Measurements from ENCODE around the gene PRPF31. TPM values are rescaled to one million over a fixed set of nuclear protein-coding genes. Genes with fewer than 3 reads are reported as not detected.

Gene PRPF31
- total and polyA plus RNA-seq, 2 of the 4 experiments (the other 2 are of a cell fraction), result 65.4 to 66.1 TPM

DNA sequence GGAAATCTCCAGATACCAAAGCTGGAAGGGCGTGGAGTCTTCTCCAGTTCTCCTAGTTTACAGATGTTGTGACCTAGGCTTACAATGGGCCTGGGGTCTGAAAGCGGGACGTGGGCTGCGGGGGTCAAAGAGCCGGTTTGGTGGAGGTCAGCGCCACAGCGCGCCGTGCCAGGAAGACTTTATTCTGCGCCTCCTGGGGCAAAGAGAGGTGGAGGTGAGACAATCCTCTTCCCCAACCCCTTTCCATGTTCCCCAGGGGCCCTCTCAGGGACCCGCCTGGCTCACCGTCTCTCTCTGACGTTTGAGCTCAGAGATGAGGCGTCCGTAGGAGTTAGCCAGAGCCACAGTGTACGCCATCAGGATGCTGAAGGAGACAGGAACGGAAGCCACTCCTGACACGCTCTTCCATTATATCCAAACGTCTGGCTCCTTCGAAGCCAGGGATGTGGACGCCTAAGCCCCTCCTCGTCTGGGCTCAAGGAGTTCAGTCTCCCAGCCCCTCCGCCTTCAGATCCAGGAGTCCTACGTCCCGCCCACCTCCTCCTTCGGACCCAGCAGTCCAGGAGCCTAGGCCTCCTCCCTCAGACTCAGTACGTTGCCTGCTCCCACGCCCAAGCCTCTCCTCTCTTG, 44.7 kb downstream of the PRPF31 start:
- Histone ChIP-seq H3K18ac (ENCODE audit: low read depth, low read length) (no peak overlapping the region), H3K79me1 (ENCODE audit: low read depth in 1 of 2, low read length in 2 of 2) (peaks cover 10 to 38% of the 10 kb centered on the region in 2 experiments; a peak in 3 of 4 replicates), H2BK15ac (ENCODE audit: low read depth, low read length) (no peak overlapping the region), H3K36me3 (ENCODE audit: control insufficient read depth, insufficient read depth, low read length) (peaks cover 17% of the 10 kb centered on the region), H2BK20ac (ENCODE audit: low read depth, low read length) (no peak overlapping the region), H3K27me3 (ENCODE audit: control insufficient read depth, insufficient read depth, low read length) (no peaks in the 10 kb centered on the region), H3K9me1 (ENCODE audit: insufficient read depth, low read length) (no peaks in the 10 kb centered on the region; the same call in none of the 2 replicates), H3K4me3 (ENCODE audit: insufficient read depth, low read depth, low read length) (peak overlapping the region; percentile 52), H2BK120ac (ENCODE audit: low read depth, low read length) (no peak overlapping the region), H2AFZ (replicated peaks; ENCODE audit: low read length, poor library complexity) (peak overlapping the region; percentile 97), H4K91ac (ENCODE audit: insufficient read depth, low read depth, low read length) (peak overlapping the region; percentile 68), H4K8ac (ENCODE audit: low read depth in 2 of 2, low read length in 2 of 2) (peak overlapping the region; percentile 49 to 82; a peak in 2 of 4 replicates), H3K4me1 (ENCODE audit: control insufficient read depth, insufficient read depth, low read length) (peaks cover 11% of the 10 kb centered on the region), H3K9ac (ENCODE audit: low read depth, low read length) (peak overlapping the region; percentile 68), H4K5ac (ENCODE audit: low read depth, low read length) (peak overlapping the region; percentile 8), H3K56ac (ENCODE audit: extremely low read depth, insufficient read depth, low read length) (peak overlapping the region; percentile 64), H2AK5ac (ENCODE audit: low read depth, low read length) (peak overlapping the region; percentile 69), H3K27ac (ENCODE audit: insufficient read depth, low read length) (peak overlapping the region; percentile 67), H2BK5ac (ENCODE audit: low read depth, low read length, poor library complexity, severe bottlenecking) (peak overlapping the region; percentile 47), H3K14ac (replicated peaks; ENCODE audit: low read depth, low read length) (peak overlapping the region; percentile 23; the same call in 1 of the 2 replicates), H3K4ac (ENCODE audit: low read depth, low read length) (peak overlapping the region; percentile 55), H3K23ac (ENCODE audit: low read depth, low read length) (peak overlapping the region; percentile 64; the same call in 1 of the 2 replicates), H3K9me3 (ENCODE audit: control insufficient read depth, insufficient read depth, low read length) (no peaks in the 10 kb centered on the region), H2AK9ac (replicated peaks; ENCODE audit: low read depth, low read length, poor library complexity) (peak overlapping the region; percentile 89), H3K4me2 (ENCODE audit: low read depth, low read length) (peak overlapping the region; percentile 73), H4K20me1 (ENCODE audit: insufficient read depth, low read length) (no peaks in the 10 kb centered on the region)
- TF ChIP-seq SMC3 (IDR thresholded peaks at IDR 0.05; ENCODE audit: low read depth, low read length) (peak; percentile 3; the same call in 1 of the 2 replicates), RCOR1 (IDR thresholded peaks at IDR 0.05; ENCODE audit: insufficient replicate concordance, low read length) (no peak), MXI1 (IDR thresholded peaks at IDR 0.05; ENCODE audit: borderline replicate concordance, low read depth, low read length) (no peak), MAFK (IDR thresholded peaks at IDR 0.05; ENCODE audit: low read depth, low read length) (no peak), MAZ (IDR thresholded peaks at IDR 0.05; ENCODE audit: borderline replicate concordance, low read depth, low read length) (no peak), POLR2A (IDR thresholded peaks at IDR 0.05; ENCODE audit: low read depth, low read length) (no peak), RAD21 (IDR thresholded peaks at IDR 0.05; ENCODE audit: low read length) (no peak), RFX5 (IDR thresholded peaks at IDR 0.05; ENCODE audit: low read depth, low read length) (no peak)
- TF ChIP-seq, protein P1, sequence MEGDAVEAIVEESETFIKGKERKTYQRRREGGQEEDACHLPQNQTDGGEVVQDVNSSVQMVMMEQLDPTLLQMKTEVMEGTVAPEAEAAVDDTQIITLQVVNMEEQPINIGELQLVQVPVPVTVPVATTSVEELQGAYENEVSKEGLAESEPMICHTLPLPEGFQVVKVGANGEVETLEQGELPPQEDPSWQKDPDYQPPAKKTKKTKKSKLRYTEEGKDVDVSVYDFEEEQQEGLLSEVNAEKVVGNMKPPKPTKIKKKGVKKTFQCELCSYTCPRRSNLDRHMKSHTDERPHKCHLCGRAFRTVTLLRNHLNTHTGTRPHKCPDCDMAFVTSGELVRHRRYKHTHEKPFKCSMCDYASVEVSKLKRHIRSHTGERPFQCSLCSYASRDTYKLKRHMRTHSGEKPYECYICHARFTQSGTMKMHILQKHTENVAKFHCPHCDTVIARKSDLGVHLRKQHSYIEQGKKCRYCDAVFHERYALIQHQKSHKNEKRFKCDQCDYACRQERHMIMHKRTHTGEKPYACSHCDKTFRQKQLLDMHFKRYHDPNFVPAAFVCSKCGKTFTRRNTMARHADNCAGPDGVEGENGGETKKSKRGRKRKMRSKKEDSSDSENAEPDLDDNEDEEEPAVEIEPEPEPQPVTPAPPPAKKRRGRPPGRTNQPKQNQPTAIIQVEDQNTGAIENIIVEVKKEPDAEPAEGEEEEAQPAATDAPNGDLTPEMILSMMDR (conservative IDR thresholded peaks at IDR 0.05; ENCODE audit: low read depth, low read length), result no peak
- intact Hi-C loops (cut with micrococcal nuclease) (no loop called here), dilution Hi-C loops (cut with HindIII; ENCODE audit: low sequenced_read_pairs, unreplicated experiment) (no loop called here), in situ Hi-C loops (cut with MboI; ENCODE audit: low sequenced_read_pairs) (no loop called here)
- ChIA-PET CTCF (no interaction called here), POLR2A (ENCODE audit: unreplicated experiment) (interaction anchor here (1.0 to 1.9 kb wide), 2 partner anchors 29 to 40 kb away, joined by 3 to 5 read pairs; partner anchors contain the start of genes MBOAT7 and RPS9)
- 2% methylated on average over 12 of the region's 28 CpGs; no CpG with 5 or more reads in 1 of the 2 experiments for WGBS, 2 experiments (ENCODE audit: extremely low coverage in 2 of 2, insufficient read length in 1 of 2)
- DNase-seq (peak; percentile 57), ATAC-seq (ENCODE audit: low read depth) (no peak)
- no TSS peak for BruUV-seq (replicated peaks)
